ENCODE data around the gene TTC28.
"Not testable (repeated sequence)": the region's sequence is repeated elsewhere in the genome, so short reads cannot be mapped to it uniquely, and the experiment has no call there.

Gene TTC28

GRCh38 chr22:28619236-28619635, 60.4 kb downstream of the TTC28 start:
- no peak overlapping the region for H3K4me2 ChIP-seq (ENCODE audit: low read depth, low read length, poor library complexity, severe bottlenecking)
- TF ChIP-seq EZH2phosphoT487 (conservative IDR thresholded peaks at IDR 0.05; ENCODE audit: low read length): no peak
- TF ChIP-seq CTCF (IDR thresholded peaks at IDR 0.05; ENCODE audit: insufficient read depth, low read length, poor library complexity, severe bottlenecking): no peak
- H3K9ac ChIP-seq (ENCODE audit: low read length): no peak overlapping the region
- H2AFZ ChIP-seq (ENCODE audit: low read depth, low read length, severe bottlenecking): no peak overlapping the region
- no peaks in the 10 kb centered on the region for H3K9me2 ChIP-seq (replicated peaks; ENCODE audit: insufficient read depth, low read length)
- no peaks in the 10 kb centered on the region for H3K27me3 ChIP-seq (ENCODE audit: low read length)
- no peaks in the 10 kb centered on the region for H4K20me1 ChIP-seq (ENCODE audit: low read depth, low read length)
- no peaks in the 10 kb centered on the region for H3K9me3 ChIP-seq (ENCODE audit: insufficient read depth, low read length)
- no peaks in the 10 kb centered on the region for H3F3A ChIP-seq (ENCODE audit: insufficient read depth)
- no peak overlapping the region for H3K4me3 ChIP-seq (ENCODE audit: insufficient read depth, low read length, poor library complexity, severe bottlenecking)
- no peaks in the 10 kb centered on the region for H3K79me2 ChIP-seq (ENCODE audit: insufficient read depth, low read length)
- H3K36me3 ChIP-seq (ENCODE audit: low read length): no peaks in the 10 kb centered on the region
- no peak overlapping the region for H3K27ac ChIP-seq (ENCODE audit: low read depth, low read length)

GRCh38 chr22:28615423-28615822, 64.2 kb downstream of the TTC28 start:
- H3K4me2 ChIP-seq (ENCODE audit: low read depth, low read length, poor library complexity, severe bottlenecking); H3K27ac ChIP-seq (ENCODE audit: low read depth, low read length); H3F3A ChIP-seq (ENCODE audit: insufficient read depth); H3K4me3 ChIP-seq (ENCODE audit: insufficient read depth, low read length, poor library complexity, severe bottlenecking); H3K79me2 ChIP-seq (ENCODE audit: insufficient read depth, low read length); H3K9me3 ChIP-seq (ENCODE audit: insufficient read depth, low read length); H3K9ac ChIP-seq (ENCODE audit: low read length); H3K36me3 ChIP-seq (ENCODE audit: low read length); H4K20me1 ChIP-seq (ENCODE audit: low read depth, low read length); H2AFZ ChIP-seq (ENCODE audit: low read depth, low read length, severe bottlenecking); H3K27me3 ChIP-seq (ENCODE audit: low read length); H3K9me2 ChIP-seq (replicated peaks; ENCODE audit: insufficient read depth, low read length): not testable (repeated sequence)

- H3F3A ChIP-seq (ENCODE audit: insufficient read depth): no peaks in the 10 kb centered on the region
- no peaks in the 10 kb centered on the region for H3K9me2 ChIP-seq (replicated peaks; ENCODE audit: insufficient read depth, low read length)
- no peaks in the 10 kb centered on the region for H3K36me3 ChIP-seq (ENCODE audit: low read length)
- TF ChIP-seq CTCF (IDR thresholded peaks at IDR 0.05; ENCODE audit: insufficient read depth, low read length, poor library complexity, severe bottlenecking) (no peak), EZH2phosphoT487 (conservative IDR thresholded peaks at IDR 0.05; ENCODE audit: low read length) (no peak)
- no peaks in the 10 kb centered on the region for H4K20me1 ChIP-seq (ENCODE audit: low read depth, low read length)
- H3K27ac ChIP-seq (ENCODE audit: low read depth, low read length): no peak overlapping the region
- no peaks in the 10 kb centered on the region for H3K79me2 ChIP-seq (ENCODE audit: insufficient read depth, low read length)
- no peak overlapping the region for H3K4me2 ChIP-seq (ENCODE audit: low read depth, low read length, poor library complexity, severe bottlenecking)
- no peak overlapping the region for H3K4me3 ChIP-seq (ENCODE audit: insufficient read depth, low read length, poor library complexity, severe bottlenecking)
- no peak overlapping the region for H2AFZ ChIP-seq (ENCODE audit: low read depth, low read length, severe bottlenecking)
- no peaks in the 10 kb centered on the region for H3K9me3 ChIP-seq (ENCODE audit: insufficient read depth, low read length)
- H3K9ac ChIP-seq (ENCODE audit: low read length): no peak overlapping the region
- 0 out of 2 replicates have a peak, but pooled peaks cover 1% of the 10 kb centered on the region for H3K27me3 ChIP-seq (ENCODE audit: low read length)
These were observed 69.7 kb downstream of the TTC28 start for GRCh38 chr22:28609921-28610320.

- H3K9me3 ChIP-seq (ENCODE audit: insufficient read depth, low read length): no peaks in the 10 kb centered on the region
- H3K79me2 ChIP-seq (ENCODE audit: insufficient read depth, low read length): no peaks in the 10 kb centered on the region
- TF ChIP-seq EZH2phosphoT487 (conservative IDR thresholded peaks at IDR 0.05; ENCODE audit: low read length): no peak
- TF ChIP-seq CTCF (IDR thresholded peaks at IDR 0.05; ENCODE audit: insufficient read depth, low read length, poor library complexity, severe bottlenecking): no peak
- no peaks in the 10 kb centered on the region for H3F3A ChIP-seq (ENCODE audit: insufficient read depth)
- H4K20me1 ChIP-seq (ENCODE audit: low read depth, low read length): no peaks in the 10 kb centered on the region
- H3K4me2 ChIP-seq (ENCODE audit: low read depth, low read length, poor library complexity, severe bottlenecking): no peak overlapping the region
- 0 out of 2 replicates have a peak, but pooled peaks cover 2% of the 10 kb centered on the region for H3K27me3 ChIP-seq (ENCODE audit: low read length)
- H3K9me2 ChIP-seq (replicated peaks; ENCODE audit: insufficient read depth, low read length): no peaks in the 10 kb centered on the region
- H3K4me3 ChIP-seq (ENCODE audit: insufficient read depth, low read length, poor library complexity, severe bottlenecking): no peak overlapping the region
- no peak overlapping the region for H3K27ac ChIP-seq (ENCODE audit: low read depth, low read length)
- H3K9ac ChIP-seq (ENCODE audit: low read length): no peak overlapping the region
- no peak overlapping the region for H2AFZ ChIP-seq (ENCODE audit: low read depth, low read length, severe bottlenecking)
- H3K36me3 ChIP-seq (ENCODE audit: low read length): no peaks in the 10 kb centered on the region
These were observed 71.1 kb downstream of the TTC28 start for GRCh38 chr22:28608546-28608945.

Data from SU-DHL-6 (cell line).